HG02970 (cell line): Measurements from ENCODE around the gene EPRS1.
"Not testable (repeated sequence)": the region's sequence is repeated elsewhere in the genome, so short reads cannot be mapped to it uniquely, and the experiment has no call there.

ENCODE experiments used
- ATAC-seq: cut with Tn5 transposase; IDR thresholded peaks from one replicate; pipeline ENCODE4 v1.9.1; 2021; ENCODE audit warnings: mild to moderate bottlenecking, moderate library complexity, moderate number of reproducible peaks; ENCODE audit not compliant: unreplicated experiment, low FRiP score

The EPRS1 gene

DNA sequence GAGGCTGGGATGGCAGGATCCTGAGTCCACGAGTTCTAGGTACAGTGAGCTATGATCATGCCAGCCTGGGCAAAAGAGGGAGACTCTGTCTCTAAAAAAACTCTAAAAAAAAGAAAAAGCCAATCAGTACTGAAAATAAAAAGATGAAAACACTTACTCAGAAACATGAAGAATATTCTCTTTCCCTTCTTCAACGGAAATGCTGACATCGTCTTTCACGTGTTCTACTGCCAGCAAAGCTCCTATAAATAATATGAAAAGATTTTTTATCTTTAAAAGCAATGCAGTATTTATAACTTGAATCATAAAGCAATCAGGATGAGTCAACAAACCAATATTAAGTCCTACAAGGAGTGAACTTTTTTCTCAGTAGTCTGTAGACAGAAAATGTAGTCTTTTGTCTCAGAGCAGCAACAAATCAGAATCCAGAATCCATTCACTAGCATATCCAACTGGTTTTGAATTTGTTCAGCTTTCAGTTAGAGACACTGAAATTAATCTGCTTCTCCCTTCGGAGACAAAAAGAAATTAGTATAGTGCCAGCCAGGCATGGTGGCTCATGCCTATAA, 6.2 kb downstream of the EPRS1 start:
- ATAC-seq, result no peak

DNA sequence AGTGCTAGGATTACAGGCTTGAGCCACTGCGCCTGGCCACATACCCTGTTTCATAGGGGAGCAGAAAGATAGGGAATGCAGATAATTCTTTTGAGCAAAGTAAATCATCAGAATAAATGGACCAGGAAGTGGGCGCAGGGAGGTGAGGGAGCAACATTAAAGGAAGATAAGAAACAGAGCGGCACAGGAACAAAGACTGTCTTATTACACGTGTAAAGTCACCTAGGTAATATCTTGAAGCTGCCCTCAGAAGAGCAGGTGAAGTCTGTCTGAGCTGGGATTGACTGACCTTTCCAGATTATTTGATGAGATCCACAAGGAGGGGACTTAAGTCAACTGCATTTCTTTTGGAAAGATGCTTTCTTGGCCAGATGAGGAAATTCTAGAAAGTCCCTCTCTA, 7.7 kb downstream of the EPRS1 start:
- ATAC-seq, result no peak

DNA sequence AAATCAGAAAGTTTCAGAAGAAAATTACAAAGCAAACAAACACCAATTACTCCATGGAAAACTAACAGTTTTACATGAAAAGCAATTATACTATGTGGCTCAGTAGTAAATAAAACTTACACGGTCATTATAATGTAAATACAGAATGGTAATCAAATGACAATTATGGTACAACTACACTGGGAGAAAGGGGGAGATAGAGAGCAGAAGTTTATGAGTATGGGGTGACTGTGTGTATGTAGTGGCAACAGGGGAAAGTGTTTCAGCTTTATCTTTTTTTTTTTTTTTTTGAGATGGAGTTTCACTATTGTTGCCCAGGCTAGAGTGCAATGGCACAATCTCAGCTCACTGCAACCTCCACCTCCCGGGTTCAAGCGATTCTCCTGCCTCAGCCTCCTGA, 8.5 kb downstream of the EPRS1 start:
- ATAC-seq, result not testable (repeated sequence)

DNA sequence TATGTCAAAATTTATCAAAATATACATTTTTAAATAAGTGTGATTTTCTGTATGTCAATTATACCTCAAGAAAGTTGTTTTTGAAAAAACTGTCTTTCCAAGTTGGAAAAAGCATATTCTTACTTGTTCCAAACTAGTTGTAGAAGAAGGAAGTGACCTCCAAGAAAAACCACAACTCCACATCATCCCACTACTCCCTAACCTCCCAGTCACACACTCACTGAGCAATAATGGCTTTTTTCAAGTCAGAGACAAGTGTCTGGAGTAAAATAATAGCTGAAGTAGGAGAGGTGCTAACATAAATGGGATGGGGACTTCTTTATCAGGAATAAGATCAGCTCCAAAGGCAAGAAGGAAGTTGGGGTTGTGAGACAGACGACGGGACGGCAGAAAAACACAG, 13.4 kb downstream of the EPRS1 start:
- no peak for ATAC-seq

DNA sequence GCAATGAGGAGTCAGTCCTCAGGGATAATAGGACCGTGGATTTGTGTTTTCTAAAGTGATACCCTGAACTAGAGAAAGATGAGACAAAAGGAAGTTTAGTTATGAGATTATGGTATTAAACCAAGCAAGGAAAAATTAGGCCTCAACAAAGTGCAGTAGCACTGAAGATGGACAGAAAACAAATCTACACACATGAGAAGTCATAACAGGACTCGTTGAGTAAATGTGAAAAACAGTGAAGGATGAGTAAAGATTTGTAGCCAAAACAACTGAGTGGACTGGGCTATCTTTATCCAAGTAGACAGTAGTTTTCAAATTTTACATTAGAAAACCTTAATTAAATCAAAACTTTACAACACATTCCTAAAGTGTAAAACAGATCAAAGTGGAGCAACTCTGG, 15.0 kb downstream of the EPRS1 start:
- no peak for ATAC-seq

DNA sequence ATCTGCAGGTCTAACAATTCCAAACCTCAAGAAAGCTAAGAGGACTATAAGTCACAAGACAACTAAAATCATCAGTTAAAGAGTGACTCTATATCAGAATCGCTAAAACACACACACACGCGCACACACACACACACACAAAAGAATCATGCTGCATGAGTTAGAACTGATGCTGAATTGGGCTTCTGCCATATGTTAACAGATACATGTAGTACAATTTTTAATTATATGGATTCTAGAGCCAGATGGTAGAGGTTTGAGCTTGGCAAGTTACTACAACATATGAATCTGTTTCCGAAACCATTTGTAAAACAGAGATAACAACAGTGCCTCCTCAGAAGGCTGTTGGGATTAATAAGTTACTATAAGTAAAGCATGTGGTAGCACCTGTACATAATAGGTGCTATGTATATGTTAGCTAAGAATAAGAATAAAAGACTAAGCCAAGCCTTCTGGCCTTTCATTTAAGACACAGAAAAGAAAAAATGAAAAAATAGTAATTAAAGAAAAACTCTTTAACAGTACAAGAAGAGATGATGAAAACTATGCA, 17.9 kb downstream of the EPRS1 start:
- no peak for ATAC-seq

DNA sequence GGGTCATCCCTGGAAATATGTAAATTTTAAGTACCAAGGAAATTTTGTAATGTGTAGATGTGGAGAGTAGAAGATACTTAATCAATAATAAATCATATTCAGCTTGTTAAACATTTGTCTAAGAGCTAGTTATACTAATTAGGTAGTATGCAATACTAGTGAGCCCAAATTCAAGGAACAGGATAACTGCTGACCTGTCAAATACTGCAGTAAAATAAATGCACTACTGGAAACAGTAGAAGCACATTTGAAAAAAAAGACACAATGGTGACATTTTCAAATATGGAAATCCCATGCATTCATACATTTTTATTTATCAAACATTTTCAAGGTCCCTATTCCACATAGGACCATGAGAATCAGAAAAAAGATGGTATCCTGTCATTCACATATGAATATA, 27.2 kb downstream of the EPRS1 start:
- ATAC-seq, result no peak

DNA sequence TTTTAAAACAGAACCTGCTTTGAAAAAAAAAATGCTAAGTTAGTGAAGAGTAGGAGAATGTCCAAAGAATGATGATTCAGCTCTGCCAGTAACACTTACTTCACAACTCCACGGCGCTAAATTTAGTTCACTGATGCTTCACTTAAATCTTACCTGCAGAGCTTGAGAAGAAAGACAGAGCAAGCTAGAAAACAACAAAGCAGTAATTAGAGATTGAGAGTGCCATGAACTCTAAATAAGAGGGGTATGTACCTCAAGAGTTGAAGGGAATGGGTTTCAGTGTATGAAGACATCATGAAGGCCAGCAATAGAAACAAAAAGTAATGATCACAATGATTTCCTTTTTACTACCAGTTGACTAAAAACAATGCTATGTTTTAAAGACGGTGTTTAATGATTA, 32.8 kb downstream of the EPRS1 start:
- peak; percentile 72 for ATAC-seq

DNA sequence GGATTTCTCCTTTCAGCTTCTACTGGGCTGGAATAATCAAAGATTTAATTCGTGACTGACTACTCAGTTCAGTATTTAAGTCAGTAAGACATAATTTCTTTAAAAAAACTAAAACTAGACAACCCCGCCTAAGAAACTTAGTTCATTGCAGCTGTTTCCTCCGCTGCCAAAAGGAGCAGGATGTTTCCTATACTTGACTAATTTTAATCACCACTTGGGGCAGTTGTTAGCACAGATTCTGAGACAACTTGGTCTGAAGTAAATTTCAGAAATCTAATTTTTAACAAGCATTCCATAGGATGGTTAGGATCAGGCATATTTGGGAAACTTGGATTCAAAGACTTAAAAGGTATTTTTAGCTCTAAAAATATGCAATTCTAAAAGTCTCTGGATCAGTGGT, 34.0 kb downstream of the EPRS1 start:
- no peak for ATAC-seq

DNA sequence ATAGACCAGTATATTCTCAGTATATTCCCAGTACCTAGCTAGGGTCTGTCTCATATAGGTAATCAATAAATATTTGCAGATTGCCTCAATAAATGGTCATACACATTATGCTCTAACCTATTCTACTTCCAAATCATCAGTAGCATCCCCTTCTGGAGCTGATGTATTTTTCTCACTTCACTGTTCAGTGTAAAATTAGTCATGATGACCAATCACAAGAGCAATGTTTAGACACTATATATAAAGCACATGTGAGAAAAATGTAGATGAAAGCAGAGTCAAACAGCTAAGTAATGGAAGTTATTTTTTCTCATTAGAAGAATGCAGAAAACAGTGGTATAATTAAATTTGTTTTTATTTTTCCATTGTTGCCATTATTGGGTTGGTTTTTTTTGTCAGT, 34.7 kb downstream of the EPRS1 start:
- ATAC-seq, result no peak

DNA sequence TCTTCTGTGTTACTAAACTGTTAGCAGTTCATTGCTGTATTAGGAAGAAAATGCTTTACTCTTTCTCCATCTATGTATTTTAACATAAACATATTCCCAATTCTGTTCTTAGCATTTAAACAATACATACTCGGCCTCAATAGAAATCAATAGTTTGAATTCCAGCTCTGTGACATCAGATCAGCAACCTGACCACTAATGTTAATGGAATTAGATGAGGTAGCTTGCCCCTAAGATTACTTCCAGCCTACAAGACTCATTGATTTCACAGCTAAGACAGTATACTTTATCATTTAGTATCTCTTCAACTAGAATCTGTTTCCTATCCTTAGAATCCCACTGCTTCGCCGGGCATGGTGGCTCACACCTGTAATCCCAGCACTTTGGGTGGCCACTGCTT, 38.9 kb downstream of the EPRS1 start:
- ATAC-seq, result no peak

DNA sequence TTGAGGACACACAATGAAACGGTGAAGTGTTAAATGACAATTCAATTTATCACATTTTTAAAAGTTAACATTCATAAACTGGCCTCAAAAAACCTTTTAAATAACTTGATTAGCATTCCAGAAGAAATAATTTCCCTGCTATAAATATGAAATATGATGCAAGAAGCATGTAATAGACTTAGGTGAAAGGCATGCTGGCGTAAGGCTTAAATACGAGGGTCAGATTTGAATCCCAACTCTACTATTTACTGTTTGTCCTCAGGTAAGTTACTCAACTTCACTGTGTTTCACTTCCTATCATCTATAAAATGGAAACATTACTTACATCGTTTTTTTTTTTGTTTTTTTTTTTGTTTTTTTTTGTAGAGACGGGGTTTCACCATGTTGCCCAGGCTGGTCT, 40.8 kb downstream of the EPRS1 start:
- ATAC-seq, result no peak

DNA sequence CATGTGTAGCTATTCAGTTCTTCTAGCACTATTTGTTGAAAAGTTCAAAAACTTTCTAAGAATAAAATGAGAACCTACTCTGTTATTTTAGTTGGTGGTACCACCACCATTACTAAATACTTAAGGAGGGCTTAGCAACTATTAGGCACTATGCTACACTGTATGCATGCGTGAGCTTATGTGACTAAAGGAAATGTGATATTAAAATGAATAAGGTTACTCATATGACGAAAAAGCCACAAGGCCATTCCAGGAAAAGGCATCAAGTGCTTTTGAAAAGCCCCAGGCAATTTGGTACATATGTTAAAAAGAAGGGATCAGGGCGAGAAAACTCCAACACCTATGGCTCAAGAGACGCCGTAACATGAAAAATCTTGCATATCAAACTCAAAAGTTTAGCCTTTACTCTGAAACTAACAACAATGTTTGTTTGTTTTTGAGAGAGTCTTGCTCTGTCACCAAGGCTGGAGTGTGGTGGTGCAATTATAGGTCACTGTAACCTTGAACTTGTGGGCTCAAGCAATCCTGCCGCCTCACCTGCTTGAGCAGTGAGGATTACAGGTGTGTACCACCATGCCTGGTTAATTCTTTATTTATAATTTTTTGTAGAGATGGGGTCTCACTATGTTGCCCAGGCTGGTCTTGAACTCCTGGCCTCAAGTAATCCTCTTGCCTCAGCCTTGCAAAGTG, 42.5 kb downstream of the EPRS1 start:
- ATAC-seq, result no peak

DNA sequence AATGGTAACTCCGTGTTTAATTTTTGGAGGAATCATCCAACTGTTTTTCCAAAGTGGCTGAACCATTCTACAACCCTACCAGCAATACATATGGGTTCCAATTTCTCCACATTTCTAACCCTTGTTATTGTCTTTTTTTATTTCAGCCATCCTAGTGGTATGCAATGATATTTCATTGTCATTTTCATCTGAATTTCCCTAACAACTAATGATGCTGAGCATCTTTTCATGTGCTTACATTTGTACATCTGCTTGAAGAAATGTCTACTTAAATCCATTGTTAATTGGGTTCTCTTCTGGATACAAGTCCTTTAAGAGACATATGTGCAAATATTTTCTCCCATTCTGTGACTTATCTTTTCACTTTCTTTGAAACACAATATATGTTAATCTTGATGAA, 43.3 kb downstream of the EPRS1 start:
- no peak for ATAC-seq

DNA sequence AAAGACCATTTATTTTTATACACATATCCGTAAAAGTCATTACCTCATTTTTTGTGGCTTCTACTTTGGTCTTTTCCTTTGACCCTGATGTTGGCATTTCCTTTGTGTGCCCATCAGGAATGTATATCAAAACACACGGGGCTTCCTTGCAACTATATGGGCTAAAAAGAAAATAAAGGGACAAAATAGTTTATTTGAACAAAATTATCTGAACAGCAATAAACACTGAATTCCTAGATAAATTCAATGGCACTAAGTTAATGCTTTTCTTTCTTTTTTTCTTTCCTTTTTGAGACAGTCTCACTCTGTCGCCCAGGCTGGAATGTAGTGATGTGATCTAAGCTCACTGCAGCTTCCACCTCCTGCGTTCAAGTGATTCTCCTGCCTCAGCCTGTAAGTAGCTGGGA, 45.2 kb downstream of the EPRS1 start:
- no peak for ATAC-seq

DNA sequence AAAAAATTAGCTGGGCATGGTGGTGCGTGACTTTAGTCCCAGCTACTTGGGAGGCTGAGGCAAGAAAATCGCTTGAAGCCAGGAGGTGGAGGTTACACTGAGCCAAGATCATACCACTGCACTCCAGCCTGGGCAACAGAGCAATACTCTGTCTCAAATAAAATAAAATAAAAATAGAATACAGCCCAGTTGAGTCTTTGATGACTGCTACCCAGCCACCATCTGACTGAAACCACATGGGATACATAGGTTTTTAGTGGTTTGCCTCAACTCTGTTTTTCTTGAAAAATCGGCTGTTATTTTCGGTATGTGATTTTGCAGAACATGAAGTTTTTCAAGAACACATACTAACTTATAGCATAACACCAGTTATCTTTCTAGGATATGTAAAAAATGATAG, 46.5 kb downstream of the EPRS1 start:
- no peak for ATAC-seq
